Measurements from ENCODE around the gene SPRED2.

The SPRED2 gene

GRCh38 chr2:65309699-65310098 lies 122.7 kb downstream of the SPRED2 start:
- no peak for DNase-seq (ENCODE audit: low spot score)

GRCh38 chr2:65305934-65306333 lies 126.5 kb downstream of the SPRED2 start:
- no peak for DNase-seq (ENCODE audit: low spot score)

- DNase-seq (ENCODE audit: low spot score) = peak; percentile 87
Observed at GRCh38 chr2:65300761-65301711, 131.4 kb downstream of the SPRED2 start.

GRCh38 chr2:65300134-65300760 lies 132.2 kb downstream of the SPRED2 start:
- peak; percentile 69 for DNase-seq (ENCODE audit: low spot score)

- DNase-seq (ENCODE audit: low spot score) = no peak
Observed at GRCh38 chr2:65299246-65299645, 133.2 kb downstream of the SPRED2 start.

GRCh38 chr2:65298089-65298488 lies 134.3 kb downstream of the SPRED2 start:
- DNase-seq (ENCODE audit: low spot score) = no peak

- DNase-seq (ENCODE audit: low spot score) = no peak
Observed at GRCh38 chr2:65297544-65297943, 134.9 kb downstream of the SPRED2 start.

- DNase-seq (ENCODE audit: low spot score) = no peak
Observed at GRCh38 chr2:65296971-65297370, 135.4 kb downstream of the SPRED2 start.

- no peak for DNase-seq (ENCODE audit: low spot score)
Observed at GRCh38 chr2:65294701-65295100, 137.7 kb downstream of the SPRED2 start.

- no peak for DNase-seq (ENCODE audit: low spot score)
Observed at GRCh38 chr2:65294136-65294535, 138.3 kb downstream of the SPRED2 start.

- DNase-seq (ENCODE audit: low spot score) = no peak
Observed at GRCh38 chr2:65293376-65293775, 139.0 kb downstream of the SPRED2 start.

GRCh38 chr2:65292461-65293011 lies 139.9 kb downstream of the SPRED2 start:
- no peak for DNase-seq (ENCODE audit: low spot score)

- DNase-seq (ENCODE audit: low spot score) = no peak
Observed at GRCh38 chr2:65292106-65292400, 140.3 kb downstream of the SPRED2 start.

- no peak for DNase-seq (ENCODE audit: low spot score)
Observed at GRCh38 chr2:65291216-65292105, 140.9 kb downstream of the SPRED2 start.

GRCh38 chr2:65287364-65287763 lies 145.0 kb downstream of the SPRED2 start:
- no peak for DNase-seq (ENCODE audit: low spot score)

- DNase-seq (ENCODE audit: low spot score) = no peak
Observed at GRCh38 chr2:65282477-65283053, 149.8 kb downstream of the SPRED2 start.

GRCh38 chr2:65281627-65282351 lies 150.6 kb downstream of the SPRED2 start:
- no peak for DNase-seq (ENCODE audit: low spot score)

GRCh38 chr2:65279756-65280155 lies 152.6 kb downstream of the SPRED2 start:
- no peak for DNase-seq (ENCODE audit: low spot score)

- no peak for DNase-seq (ENCODE audit: low spot score)
Observed at GRCh38 chr2:65278531-65278981, 153.8 kb downstream of the SPRED2 start.

- no peak for DNase-seq (ENCODE audit: low spot score)
Observed at GRCh38 chr2:65277791-65278483, 154.5 kb downstream of the SPRED2 start.

All from AG08396 (cell line).